PC-9 (cell line): ENCODE measurements around the gene HOOK2. TPM values are rescaled to one million over a fixed set of nuclear protein-coding genes. Genes with fewer than 3 reads are reported as not detected.

Experiments
- BruUV-seq: library from RNA; stranded (reverse); fragments of 400-500 nt; replicated peaks from 2 replicates; lab custom pipeline; 2021; lab: Mats Ljungman, UMichigan
- CTCF ChIA-PET: fragments of 300-600 bp; sonication (Branson Sonifier 250); formaldehyde crosslinking; loops from one replicate; lab custom pipeline; 2022; ENCODE audit warnings: antibody characterized with exemption; lab: Charles Lee
- POLR2A ChIA-PET: fragments of 300-600 bp; sonication (Branson Sonifier 250); formaldehyde crosslinking; loops from one replicate; lab custom pipeline; 2022; ENCODE audit warnings: antibody characterized with exemption; ENCODE audit not compliant: unreplicated experiment; lab: Charles Lee
- DNase-seq, 2 experiments: peaks; one replicate each; pipeline versions ENCODE4 v3.0.0 to v3.0.0-alpha.2; 2015 to 2022; ENCODE audit warnings: mixed read lengths in 1 of 2
- H2AFZ ChIP-seq: fragments of 200-600 bp; sonication (generic); 2 replicates; pipeline ENCODE4 v1.8.1; 2017; ENCODE audit warnings: antibody characterized with exemption
- H3F3A ChIP-seq: fragments of 200-600 bp; sonication (generic); 2 replicates; pipeline ENCODE4 v1.8.1; 2017; ENCODE audit warnings: antibody characterized with exemption, mild to moderate bottlenecking, low read depth; ENCODE audit not compliant: insufficient read depth
- H3K27ac ChIP-seq: fragments of 200-600 bp; sonication (generic); 2 replicates; pipeline ENCODE4 v1.6.1; 2016; ENCODE audit warnings: mixed run types
- H3K27me3 ChIP-seq: fragments of 200-600 bp; sonication (generic); 2 replicates; pipeline ENCODE4 v1.6.1; 2016; ENCODE audit warnings: low read depth, mixed run types; ENCODE audit not compliant: insufficient read depth
- H3K36me3 ChIP-seq: fragments of 200-600 bp; sonication (generic); 2 replicates; pipeline ENCODE4 v1.6.1; 2016; ENCODE audit warnings: low read depth, mixed run types
- H3K4me1 ChIP-seq: fragments of 200-600 bp; sonication (generic); replicated peaks from 2 replicates; pipeline ENCODE4 v1.6.1; 2016; ENCODE audit warnings: mixed run types; ENCODE audit not compliant: insufficient read depth
- H3K4me2 ChIP-seq: fragments of 200-600 bp; sonication (generic); 2 replicates; pipeline ENCODE4 v1.6.1; 2017; ENCODE audit warnings: mixed run types
- H3K4me3 ChIP-seq: fragments of 200-600 bp; sonication (generic); 2 replicates; pipeline ENCODE4 v1.6.1; 2016; ENCODE audit warnings: mixed run types
- H3K79me2 ChIP-seq: fragments of 200-600 bp; sonication (generic); 2 replicates; pipeline ENCODE4 v1.6.1; 2017; ENCODE audit warnings: low read depth, mixed run types
- H3K9me2 ChIP-seq: fragments of 200-600 bp; sonication (generic); 2 replicates; pipeline ENCODE4 v1.8.1; 2017; ENCODE audit warnings: mild to moderate bottlenecking; ENCODE audit not compliant: insufficient read depth
- H3K9me3 ChIP-seq: fragments of 200-600 bp; sonication (generic); 2 replicates; pipeline ENCODE4 v1.8.1; 2016; ENCODE audit warnings: low read depth; ENCODE audit not compliant: insufficient read depth
- H4K20me1 ChIP-seq: fragments of 200-600 bp; sonication (generic); 2 replicates; pipeline ENCODE4 v1.8.1; 2017; ENCODE audit not compliant: insufficient read depth
- EZH2 ChIP-seq: fragments of 200-600 bp; sonication (generic); IDR thresholded peaks from 2 replicates; pipeline ENCODE4 v1.8.0; 2017; ENCODE audit warnings: antibody characterized with exemption, low read depth
- intact Hi-C: fragments of 100-400 bp; cut with micrococcal nuclease; formaldehyde crosslinking; loops from one replicate; pipeline ENCODE4 v1.10.0; 2022; ENCODE audit not compliant: unreplicated experiment
- total RNA-seq: library from RNA; stranded (reverse); gene quantifications from 2 replicates; pipeline ENCODE4 v1.2.3, GENCODE V29; 2021
- TF ChIP-seq, protein P1 (sequence below): fragments of 200-600 bp; sonication (generic); conservative IDR thresholded peaks from 2 replicates; pipeline ENCODE4 v1.6.1; 2017; ENCODE audit warnings: mixed run types, antibody characterized with exemption, mild to moderate bottlenecking, moderate library complexity

Gene HOOK2
- total RNA-seq, 1 experiment from 2014 or later, result 109 TPM

DNA sequence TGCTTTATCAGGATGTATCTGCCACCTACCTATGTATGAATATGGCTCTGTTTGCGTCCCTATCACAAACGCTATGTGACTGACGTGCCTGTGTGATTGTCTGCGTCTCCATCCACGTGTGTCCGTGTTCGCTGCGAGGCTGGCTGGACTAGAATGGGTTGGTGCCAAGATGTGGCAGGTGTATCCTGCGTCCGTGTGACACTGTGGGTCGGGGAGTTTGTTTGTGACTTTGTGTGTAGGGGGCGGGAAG lies 6.7 kb upstream of the HOOK2 start:
- H3K4me1 ChIP-seq, result peaks cover 75% of the 10 kb centered on the region
- peak overlapping the region; percentile 37 for H2AFZ ChIP-seq
- peak overlapping the region; percentile 91 for H3K4me2 ChIP-seq
- no peaks in the 10 kb centered on the region for H3K9me3 ChIP-seq
- peaks cover 77% of the 10 kb centered on the region for H3F3A ChIP-seq
- no peaks in the 10 kb centered on the region for H3K27me3 ChIP-seq
- BruUV-seq, result no TSS peak
- no peaks in the 10 kb centered on the region for H3K9me2 ChIP-seq
- no peak for DNase-seq
- H3K36me3 ChIP-seq, result no peaks in the 10 kb centered on the region
- ChIA-PET CTCF (interaction anchor here (0.9 kb wide), 1 partner anchor 11 kb away, joined by 7 read pairs; no protein-coding TSS in a partner anchor), POLR2A (interaction anchor here (0.9 to 1.5 kb wide), 2 partner anchors 10 to 16 kb away, joined by 3 to 19 read pairs; partner anchors contain the start of gene JUNB)
- no peak for TF ChIP-seq EZH2
- TF ChIP-seq, protein P1, sequence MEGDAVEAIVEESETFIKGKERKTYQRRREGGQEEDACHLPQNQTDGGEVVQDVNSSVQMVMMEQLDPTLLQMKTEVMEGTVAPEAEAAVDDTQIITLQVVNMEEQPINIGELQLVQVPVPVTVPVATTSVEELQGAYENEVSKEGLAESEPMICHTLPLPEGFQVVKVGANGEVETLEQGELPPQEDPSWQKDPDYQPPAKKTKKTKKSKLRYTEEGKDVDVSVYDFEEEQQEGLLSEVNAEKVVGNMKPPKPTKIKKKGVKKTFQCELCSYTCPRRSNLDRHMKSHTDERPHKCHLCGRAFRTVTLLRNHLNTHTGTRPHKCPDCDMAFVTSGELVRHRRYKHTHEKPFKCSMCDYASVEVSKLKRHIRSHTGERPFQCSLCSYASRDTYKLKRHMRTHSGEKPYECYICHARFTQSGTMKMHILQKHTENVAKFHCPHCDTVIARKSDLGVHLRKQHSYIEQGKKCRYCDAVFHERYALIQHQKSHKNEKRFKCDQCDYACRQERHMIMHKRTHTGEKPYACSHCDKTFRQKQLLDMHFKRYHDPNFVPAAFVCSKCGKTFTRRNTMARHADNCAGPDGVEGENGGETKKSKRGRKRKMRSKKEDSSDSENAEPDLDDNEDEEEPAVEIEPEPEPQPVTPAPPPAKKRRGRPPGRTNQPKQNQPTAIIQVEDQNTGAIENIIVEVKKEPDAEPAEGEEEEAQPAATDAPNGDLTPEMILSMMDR, result no peak
- peak overlapping the region; percentile 65 for H3K4me3 ChIP-seq
- intact Hi-C loops, result loop anchor here (10.0 kb wide), 1 partner anchor 1063 kb away; no protein-coding TSS in a partner anchor
- H4K20me1 ChIP-seq, result no peaks in the 10 kb centered on the region
- peaks cover 35% of the 10 kb centered on the region for H3K79me2 ChIP-seq
- peak overlapping the region; percentile 86 for H3K27ac ChIP-seq

DNA sequence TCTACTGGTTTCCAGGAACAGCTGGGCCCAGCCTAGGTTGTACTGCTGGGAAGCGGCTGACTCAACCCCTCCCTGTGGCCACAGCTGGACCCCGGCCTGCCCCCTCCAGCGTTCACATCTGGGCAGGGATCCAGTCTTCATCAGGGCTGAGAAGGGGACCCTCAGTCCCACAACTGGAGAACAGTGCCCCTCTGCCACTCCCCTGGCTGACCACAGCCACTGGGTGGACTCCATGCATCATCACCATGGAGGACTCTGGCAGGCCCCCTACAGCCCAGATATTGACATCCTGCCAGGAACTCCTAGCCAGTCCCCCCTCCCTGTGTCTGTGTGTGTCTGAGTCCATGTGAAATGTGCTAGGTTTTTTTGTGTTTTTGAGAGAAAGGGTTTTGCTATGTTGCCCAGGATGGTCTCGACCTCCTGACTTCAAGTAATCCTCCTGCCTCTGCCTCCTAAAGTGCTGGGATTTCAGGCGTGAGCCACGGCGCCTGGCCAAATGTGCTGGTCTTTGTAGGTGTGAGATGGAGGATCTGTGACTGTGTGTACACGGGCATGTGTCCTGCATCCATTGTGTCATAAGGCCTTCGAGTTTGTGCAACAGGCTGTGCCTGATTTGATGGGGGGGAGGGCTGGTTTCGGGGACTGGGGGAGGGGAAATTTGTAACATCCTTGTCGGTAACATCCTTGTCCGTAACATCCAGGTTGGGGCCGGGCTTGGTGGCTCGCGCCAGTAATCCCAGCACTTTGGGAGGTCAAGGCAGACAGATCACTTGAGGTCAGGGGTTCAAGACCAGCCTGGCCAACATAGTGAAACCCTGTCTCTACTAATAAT lies 4.0 kb upstream of the HOOK2 start:
- Histone ChIP-seq H3K27me3 (no peaks in the 10 kb centered on the region), H3K4me3 (peak overlapping the region; percentile 59), H4K20me1 (no peaks in the 10 kb centered on the region), H3K9me2 (no peaks in the 10 kb centered on the region), H3F3A (peaks cover 65% of the 10 kb centered on the region), H3K4me2 (peak overlapping the region; percentile 78), H3K79me2 (peaks cover 34% of the 10 kb centered on the region), H3K27ac (peak overlapping the region; percentile 51), H3K4me1 (peaks cover 56% of the 10 kb centered on the region), H3K9me3 (no peaks in the 10 kb centered on the region), H2AFZ (no peak overlapping the region), H3K36me3 (no peaks in the 10 kb centered on the region)
- intact Hi-C loops, result loop anchor here (5.0 kb wide), 1 partner anchor 373 kb away; the partner anchor contains the start of genes IER2 and STX10
- CTCF ChIA-PET, result interaction anchor here (1.5 to 2.2 kb wide), 2 partner anchors 13 to 22 kb away, joined by 3 to 11 read pairs; partner anchors contain the start of gene JUNB
- POLR2A ChIA-PET, result interaction anchor here (1.7 to 2.5 kb wide), 2 partner anchors 9 to 13 kb away, joined by 18 to 59 read pairs; partner anchors contain the start of gene JUNB
- TF ChIP-seq EZH2, result no peak
- TF ChIP-seq, protein P1, result no peak
- no TSS peak for BruUV-seq
- peak; percentile 25 to 33 for DNase-seq

DNA sequence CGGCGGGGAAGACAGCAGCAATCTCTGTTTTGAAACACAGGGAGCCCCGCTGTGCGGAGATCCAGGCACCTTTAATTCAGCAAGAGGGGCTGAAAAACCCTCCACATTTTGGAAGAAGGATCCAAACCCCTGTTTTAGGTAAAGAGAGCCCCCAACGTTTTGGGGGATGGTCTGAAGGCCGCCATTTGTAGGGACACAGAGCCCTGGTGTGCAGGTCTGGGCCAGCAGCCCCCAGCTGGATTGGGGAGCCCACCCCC lies 3.5 kb upstream of the HOOK2 start:
- Histone ChIP-seq H3K4me1 (peaks cover 56% of the 10 kb centered on the region), H3K4me3 (peak overlapping the region; percentile 59), H3K36me3 (no peaks in the 10 kb centered on the region), H3K27ac (peak overlapping the region; percentile 51), H3K9me3 (no peaks in the 10 kb centered on the region), H3K9me2 (no peaks in the 10 kb centered on the region), H3K27me3 (no peaks in the 10 kb centered on the region), H4K20me1 (no peaks in the 10 kb centered on the region), H3K4me2 (peak overlapping the region; percentile 78), H2AFZ (0 out of 2 replicates have a peak overlapping the region, but pooled peaks have one; percentile 69), H3F3A (peaks cover 66% of the 10 kb centered on the region), H3K79me2 (peaks cover 39% of the 10 kb centered on the region)
- ChIA-PET POLR2A (interaction anchor here (1.7 to 2.5 kb wide), 2 partner anchors 10 to 13 kb away, joined by 18 to 59 read pairs; partner anchors contain the start of gene JUNB), CTCF (interaction anchor here (0.6 to 2.2 kb wide), 3 partner anchors 14 to 93 kb away, joined by 3 to 15 read pairs (median 11); partner anchors contain the start of gene JUNB)
- no peak for DNase-seq
- TSS peak; percentile 72 for BruUV-seq
- intact Hi-C loops, result loop anchor here (5.0 kb wide), 1 partner anchor 373 kb away; the partner anchor contains the start of genes IER2 and STX10
- no peak for TF ChIP-seq EZH2
- TF ChIP-seq, protein P1, result no peak
